ENCODE results near the gene CDK15.

CDK15 gene

DNA sequence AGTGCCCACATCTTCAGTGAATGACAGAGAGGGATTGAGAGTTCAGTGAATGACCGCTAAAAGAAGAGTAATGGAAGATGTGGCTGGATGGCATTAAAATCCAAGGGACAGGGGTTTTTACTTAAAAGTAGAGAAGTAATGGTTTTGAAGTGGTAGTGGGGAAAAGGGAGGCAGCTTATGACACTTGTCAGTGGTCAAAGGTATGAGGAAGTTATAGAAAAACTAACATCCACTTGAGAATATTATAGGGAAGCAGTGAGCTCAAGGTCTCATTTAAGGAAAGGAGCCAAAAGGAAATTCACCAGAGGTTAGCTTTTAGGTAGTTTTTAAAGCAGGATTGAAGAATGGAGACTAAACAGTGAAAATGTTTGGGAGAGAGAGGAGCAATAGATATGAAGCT lies 24.3 kb downstream of the CDK15 start:
- TF ChIP-seq CEBPB (IDR thresholded peaks at IDR 0.05) (no peak), NFIC (IDR thresholded peaks at IDR 0.05) (no peak), FOXM1 (IDR thresholded peaks at IDR 0.05; ENCODE audit: borderline replicate concordance, low read depth) (no peak), YY1 (IDR thresholded peaks at IDR 0.05; ENCODE audit: low read depth) (no peak), CREB1 (IDR thresholded peaks at IDR 0.05; ENCODE audit: low read depth) (no peak), TAF1 (IDR thresholded peaks at IDR 0.05; ENCODE audit: low read depth) (no peak)

DNA sequence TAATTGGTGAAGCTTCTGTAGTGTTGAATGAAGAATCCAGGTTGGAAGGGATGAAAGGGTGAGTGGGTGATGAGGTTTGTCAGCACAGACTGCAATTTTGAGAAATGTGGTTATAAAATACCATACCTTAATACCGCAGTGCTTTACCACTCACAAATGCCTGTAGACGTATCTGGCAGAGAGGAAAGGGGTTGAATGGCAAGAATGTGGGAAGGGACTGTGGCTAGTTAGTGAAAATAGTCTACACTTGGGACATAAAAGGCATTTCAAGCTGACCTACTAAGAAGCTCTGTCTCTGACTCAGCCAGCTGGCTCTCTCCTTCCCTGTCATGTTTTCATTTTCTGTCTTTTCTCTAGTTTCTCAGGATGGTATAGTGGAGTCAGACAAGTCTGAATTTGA lies 25.1 kb downstream of the CDK15 start:
- TF ChIP-seq ZBTB7A (IDR thresholded peaks at IDR 0.05; ENCODE audit: low read depth) (no peak), TCF12 (IDR thresholded peaks at IDR 0.05; ENCODE audit: low read depth) (no peak), YY1 (IDR thresholded peaks at IDR 0.05; ENCODE audit: low read depth) (no peak), RAD21 (IDR thresholded peaks at IDR 0.05; ENCODE audit: low read depth) (no peak), CREB1 (IDR thresholded peaks at IDR 0.05; ENCODE audit: low read depth) (no peak), TEAD4 (IDR thresholded peaks at IDR 0.05) (no peak), TAF1 (IDR thresholded peaks at IDR 0.05; ENCODE audit: low read depth) (no peak), EGR1 (IDR thresholded peaks at IDR 0.05) (no peak), EP300 (IDR thresholded peaks at IDR 0.05; ENCODE audit: borderline replicate concordance) (no peak), NFIC (IDR thresholded peaks at IDR 0.05) (no peak)
- TF ChIP-seq, protein P1, sequence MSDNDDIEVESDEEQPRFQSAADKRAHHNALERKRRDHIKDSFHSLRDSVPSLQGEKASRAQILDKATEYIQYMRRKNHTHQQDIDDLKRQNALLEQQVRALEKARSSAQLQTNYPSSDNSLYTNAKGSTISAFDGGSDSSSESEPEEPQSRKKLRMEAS (IDR thresholded peaks at IDR 0.05): no peak
- TF ChIP-seq, protein P2, sequence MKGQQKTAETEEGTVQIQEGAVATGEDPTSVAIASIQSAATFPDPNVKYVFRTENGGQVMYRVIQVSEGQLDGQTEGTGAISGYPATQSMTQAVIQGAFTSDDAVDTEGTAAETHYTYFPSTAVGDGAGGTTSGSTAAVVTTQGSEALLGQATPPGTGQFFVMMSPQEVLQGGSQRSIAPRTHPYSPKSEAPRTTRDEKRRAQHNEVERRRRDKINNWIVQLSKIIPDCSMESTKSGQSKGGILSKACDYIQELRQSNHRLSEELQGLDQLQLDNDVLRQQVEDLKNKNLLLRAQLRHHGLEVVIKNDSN (IDR thresholded peaks at IDR 0.05): no peak

- TF ChIP-seq, protein P2 (IDR thresholded peaks at IDR 0.05): no peak
- TF ChIP-seq CREB1 (IDR thresholded peaks at IDR 0.05; ENCODE audit: low read depth): no peak
- no peak for TF ChIP-seq YY1 (IDR thresholded peaks at IDR 0.05; ENCODE audit: low read depth)
- TF ChIP-seq EGR1 (IDR thresholded peaks at IDR 0.05): no peak
- TF ChIP-seq TCF12 (IDR thresholded peaks at IDR 0.05; ENCODE audit: low read depth): no peak
- no peak for TF ChIP-seq RAD21 (IDR thresholded peaks at IDR 0.05; ENCODE audit: low read depth)
- no peak for TF ChIP-seq TEAD4 (IDR thresholded peaks at IDR 0.05)
- TF ChIP-seq FOXM1 (IDR thresholded peaks at IDR 0.05; ENCODE audit: borderline replicate concordance, low read depth): no peak
- no peak for TF ChIP-seq TAF1 (IDR thresholded peaks at IDR 0.05; ENCODE audit: low read depth)
- TF ChIP-seq ZBTB7A (IDR thresholded peaks at IDR 0.05; ENCODE audit: low read depth): no peak
- TF ChIP-seq, protein P3, sequence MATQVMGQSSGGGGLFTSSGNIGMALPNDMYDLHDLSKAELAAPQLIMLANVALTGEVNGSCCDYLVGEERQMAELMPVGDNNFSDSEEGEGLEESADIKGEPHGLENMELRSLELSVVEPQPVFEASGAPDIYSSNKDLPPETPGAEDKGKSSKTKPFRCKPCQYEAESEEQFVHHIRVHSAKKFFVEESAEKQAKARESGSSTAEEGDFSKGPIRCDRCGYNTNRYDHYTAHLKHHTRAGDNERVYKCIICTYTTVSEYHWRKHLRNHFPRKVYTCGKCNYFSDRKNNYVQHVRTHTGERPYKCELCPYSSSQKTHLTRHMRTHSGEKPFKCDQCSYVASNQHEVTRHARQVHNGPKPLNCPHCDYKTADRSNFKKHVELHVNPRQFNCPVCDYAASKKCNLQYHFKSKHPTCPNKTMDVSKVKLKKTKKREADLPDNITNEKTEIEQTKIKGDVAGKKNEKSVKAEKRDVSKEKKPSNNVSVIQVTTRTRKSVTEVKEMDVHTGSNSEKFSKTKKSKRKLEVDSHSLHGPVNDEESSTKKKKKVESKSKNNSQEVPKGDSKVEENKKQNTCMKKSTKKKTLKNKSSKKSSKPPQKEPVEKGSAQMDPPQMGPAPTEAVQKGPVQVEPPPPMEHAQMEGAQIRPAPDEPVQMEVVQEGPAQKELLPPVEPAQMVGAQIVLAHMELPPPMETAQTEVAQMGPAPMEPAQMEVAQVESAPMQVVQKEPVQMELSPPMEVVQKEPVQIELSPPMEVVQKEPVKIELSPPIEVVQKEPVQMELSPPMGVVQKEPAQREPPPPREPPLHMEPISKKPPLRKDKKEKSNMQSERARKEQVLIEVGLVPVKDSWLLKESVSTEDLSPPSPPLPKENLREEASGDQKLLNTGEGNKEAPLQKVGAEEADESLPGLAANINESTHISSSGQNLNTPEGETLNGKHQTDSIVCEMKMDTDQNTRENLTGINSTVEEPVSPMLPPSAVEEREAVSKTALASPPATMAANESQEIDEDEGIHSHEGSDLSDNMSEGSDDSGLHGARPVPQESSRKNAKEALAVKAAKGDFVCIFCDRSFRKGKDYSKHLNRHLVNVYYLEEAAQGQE (IDR thresholded peaks at IDR 0.05; ENCODE audit: low read depth): no peak
- TF ChIP-seq NFIC (IDR thresholded peaks at IDR 0.05): no peak
- no peak for TF ChIP-seq EP300 (IDR thresholded peaks at IDR 0.05; ENCODE audit: borderline replicate concordance)
These were observed 27.4 kb downstream of the CDK15 start for GRCh38 chr2:201833781-201834180.

- TF ChIP-seq, protein P2 (IDR thresholded peaks at IDR 0.05): no peak
- TF ChIP-seq CREB1 (IDR thresholded peaks at IDR 0.05; ENCODE audit: low read depth) (no peak), RAD21 (IDR thresholded peaks at IDR 0.05; ENCODE audit: low read depth) (no peak), YY1 (IDR thresholded peaks at IDR 0.05; ENCODE audit: low read depth) (no peak; the same call in 1 of the 2 replicates), TCF12 (IDR thresholded peaks at IDR 0.05; ENCODE audit: low read depth) (no peak), EGR1 (IDR thresholded peaks at IDR 0.05) (no peak), TAF1 (IDR thresholded peaks at IDR 0.05; ENCODE audit: low read depth) (no peak)
- TF ChIP-seq, protein P3 (IDR thresholded peaks at IDR 0.05; ENCODE audit: low read depth): no peak
These were observed 28.7 kb downstream of the CDK15 start for GRCh38 chr2:201835066-201835465.

DNA sequence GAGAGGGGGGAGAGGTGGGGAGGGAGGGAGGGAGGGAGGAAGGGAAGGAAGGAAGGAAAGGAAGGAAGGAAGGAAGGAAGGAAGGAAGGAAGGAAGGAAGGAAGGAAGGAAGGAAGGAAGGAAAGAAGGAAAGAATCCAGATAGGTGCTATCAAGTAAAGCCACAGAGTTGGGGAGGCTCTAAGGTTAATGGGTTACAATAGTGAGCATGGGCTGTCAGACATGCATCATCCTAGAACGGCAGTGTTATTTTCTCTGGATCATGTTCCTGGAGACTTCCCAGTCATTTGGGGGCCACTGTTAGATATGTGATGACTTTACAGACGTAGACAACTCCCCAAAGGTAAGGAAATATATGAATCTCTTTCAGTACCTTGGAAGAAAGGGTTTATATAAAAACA lies 31.1 kb downstream of the CDK15 start:
- TF ChIP-seq TAF1 (IDR thresholded peaks at IDR 0.05; ENCODE audit: low read depth): no peak
- TF ChIP-seq, protein P3 (IDR thresholded peaks at IDR 0.05; ENCODE audit: low read depth): no peak
- TF ChIP-seq TEAD4 (IDR thresholded peaks at IDR 0.05): no peak
- TF ChIP-seq CEBPB (IDR thresholded peaks at IDR 0.05): no peak
- TF ChIP-seq, protein P2 (IDR thresholded peaks at IDR 0.05): no peak
- no peak for TF ChIP-seq CREB1 (IDR thresholded peaks at IDR 0.05; ENCODE audit: low read depth)
- TF ChIP-seq, protein P1 (IDR thresholded peaks at IDR 0.05): no peak
- TF ChIP-seq YY1 (IDR thresholded peaks at IDR 0.05; ENCODE audit: low read depth): no peak
- no peak for TF ChIP-seq TCF12 (IDR thresholded peaks at IDR 0.05; ENCODE audit: low read depth)
- TF ChIP-seq EP300 (IDR thresholded peaks at IDR 0.05; ENCODE audit: borderline replicate concordance): no peak
